ENCODE results near the gene SPIRE1. TPM values are rescaled to one million over a fixed set of nuclear protein-coding genes. Genes with fewer than 3 reads are reported as not detected.
A peak's percentile ranks its signal among the peaks of the same experiment; 100 is the strongest.

SPIRE1 gene
- total RNA-seq, 4 donors from 2014 or later, result 55.5 to 72.5 (median 60.4) TPM

GRCh38 chr18:12686100-12686499 lies 28.2 kb upstream of the SPIRE1 start:
- DNase-seq (ENCODE audit: low spot score in 2 of 2), result no peak
- H3K36me3 ChIP-seq, result peaks cover 0 to 54% (median 0%) of the 10 kb centered on the region in 3 donors
- H3K27me3 ChIP-seq, result no peaks in the 10 kb centered on the region

GRCh38 chr18:12679183-12679786 lies 21.4 kb upstream of the SPIRE1 start:
- Histone ChIP-seq H3K27ac (peak overlapping the region; percentile 59 to 86 (median 76)), H3K9me3 (no peaks in the 10 kb centered on the region), H3K4me1 (peaks cover 0 to 13% (median 0%) of the 10 kb centered on the region in 4 donors), H3K27me3 (no peaks in the 10 kb centered on the region), H3K4me3 (peak overlapping the region in 1 of 4 donors; percentile 37), H3K36me3 (peaks cover 0 to 32% (median 0%) of the 10 kb centered on the region in 3 donors)
- WGBS, 2 donors, result 12% methylated on average over 8 of the region's 8 CpGs
- DNase-seq (ENCODE audit: low spot score in 2 of 2), result peak in 1 of 2 donors; percentile 44
- TF ChIP-seq EP300 (IDR thresholded peaks at IDR 0.05) (peak in 1 of 2 donors; percentile 50), CTCF (IDR thresholded peaks at IDR 0.05) (no peak), POLR2A (IDR thresholded peaks at IDR 0.05) (peak; percentile 28 to 63)

More at GRCh38 chr18:12686100-12686499, 28.2 kb upstream of the SPIRE1 start:
- Histone ChIP-seq H3K4me3 (no peak overlapping the region), H3K27ac (no peak overlapping the region), H3K4me1 (no peaks in the 10 kb centered on the region), H3K9me3 (no peaks in the 10 kb centered on the region)
- TF ChIP-seq POLR2A (IDR thresholded peaks at IDR 0.05) (no peak), CTCF (IDR thresholded peaks at IDR 0.05) (no peak), EP300 (IDR thresholded peaks at IDR 0.05) (no peak)
- WGBS, 2 donors, result 65 to 73% methylated on average over 3 of the region's 3 CpGs

DNA sequence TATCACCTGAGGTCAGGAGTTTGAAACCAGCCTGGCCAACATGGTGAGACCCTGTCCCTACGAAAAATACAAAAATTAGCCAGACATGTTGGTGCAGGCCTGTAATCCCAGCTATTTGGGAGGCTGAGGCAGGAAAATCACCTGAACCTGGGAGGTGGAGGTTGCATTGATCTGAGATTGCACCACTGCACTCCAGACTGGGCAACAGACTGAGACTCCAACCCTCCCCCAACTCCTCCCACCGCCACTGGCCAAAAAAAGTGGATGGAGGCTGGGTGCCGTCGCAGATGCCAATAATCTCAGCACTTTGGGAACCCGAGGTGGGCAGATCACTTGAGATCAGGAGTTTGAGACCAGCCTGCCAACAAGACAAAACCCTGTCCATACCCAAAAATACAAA lies 10.1 kb upstream of the SPIRE1 start:
- WGBS, 2 donors, result 90 to 93% methylated on average over 5 of the region's 5 CpGs
- no peaks in the 10 kb centered on the region for H3K27me3 ChIP-seq
- TF ChIP-seq EP300 (IDR thresholded peaks at IDR 0.05) (no peak), CTCF (IDR thresholded peaks at IDR 0.05) (no peak), POLR2A (IDR thresholded peaks at IDR 0.05) (no peak)

GRCh38 chr18:12659904-12660605 lies 2.1 kb upstream of the SPIRE1 start:
- DNase-seq (ENCODE audit: low spot score in 2 of 2), result peak in 1 of 2 donors; percentile 74

More for the DNA sequence above, 10.1 kb upstream of the SPIRE1 start:
- H3K4me1 ChIP-seq, result no peaks in the 10 kb centered on the region
- no peak overlapping the region for H3K4me3 ChIP-seq
- DNase-seq (ENCODE audit: low spot score in 2 of 2), result no peak
- no peaks in the 10 kb centered on the region for H3K9me3 ChIP-seq
- peaks cover 0 to 26% (median 0%) of the 10 kb centered on the region in 3 donors for H3K36me3 ChIP-seq
- H3K27ac ChIP-seq, result no peak overlapping the region

More at GRCh38 chr18:12659904-12660605, 2.1 kb upstream of the SPIRE1 start:
- Histone ChIP-seq H3K27me3 (no peaks in the 10 kb centered on the region), H3K36me3 (peaks cover 0 to 12% (median 0%) of the 10 kb centered on the region in 3 donors), H3K9me3 (no peaks in the 10 kb centered on the region), H3K4me3 (no peak overlapping the region), H3K27ac (peak overlapping the region in 1 of 4 donors; percentile 99), H3K4me1 (peaks cover 0 to 36% (median 5%) of the 10 kb centered on the region in 4 donors)
- TF ChIP-seq EP300 (IDR thresholded peaks at IDR 0.05) (peak in 1 of 2 donors; percentile 39), POLR2A (IDR thresholded peaks at IDR 0.05) (no peak), CTCF (IDR thresholded peaks at IDR 0.05) (peak; percentile 68 to 89 (median 83))
- 72 to 83% methylated on average over 9 of the region's 9 CpGs for WGBS, 2 donors

Data from tibial nerve (tissue), 4 donors.